Raji (cell line): Measurements from ENCODE around the gene NPS.

ENCODE experiments used
- POLR2A ChIP-seq: IDR thresholded peaks from 2 replicates; pipeline ENCODE4 v1.6.1; 2011; ENCODE audit warnings: low read depth, low read length, control low read depth; ENCODE audit not compliant: insufficient read depth

The NPS gene

GRCh38 chr10:127536972-127537760 lies 11.9 kb upstream of the NPS start:
- no peak for TF ChIP-seq POLR2A

GRCh38 chr10:127537924-127538323 lies 11.2 kb upstream of the NPS start:
- no peak for TF ChIP-seq POLR2A

- no peak for TF ChIP-seq POLR2A
Measured at GRCh38 chr10:127548022-127548421, 1.1 kb upstream of the NPS start.

DNA sequence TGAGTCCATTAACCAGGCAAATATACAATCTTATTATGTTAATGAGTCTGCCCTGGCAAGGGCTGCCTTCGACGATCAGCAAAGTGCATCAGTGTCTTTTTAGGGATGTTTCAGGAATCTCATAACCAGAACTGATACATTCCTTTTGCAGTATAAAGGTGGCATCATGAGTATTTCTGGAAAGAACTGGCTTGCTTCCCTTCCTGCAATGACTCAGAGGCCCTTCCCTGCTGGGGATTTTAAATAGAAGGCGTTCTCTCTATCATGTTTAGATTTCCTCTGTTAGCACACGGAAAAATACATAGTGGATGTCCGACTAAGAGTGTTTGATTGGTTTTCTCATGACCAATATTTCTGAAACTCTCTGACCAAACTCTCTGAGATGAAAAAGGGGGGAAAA lies 1.8 kb downstream of the NPS start:
- no peak for TF ChIP-seq POLR2A

GRCh38 chr10:127552446-127552845 lies 3.3 kb downstream of the NPS start:
- TF ChIP-seq POLR2A: no peak

DNA sequence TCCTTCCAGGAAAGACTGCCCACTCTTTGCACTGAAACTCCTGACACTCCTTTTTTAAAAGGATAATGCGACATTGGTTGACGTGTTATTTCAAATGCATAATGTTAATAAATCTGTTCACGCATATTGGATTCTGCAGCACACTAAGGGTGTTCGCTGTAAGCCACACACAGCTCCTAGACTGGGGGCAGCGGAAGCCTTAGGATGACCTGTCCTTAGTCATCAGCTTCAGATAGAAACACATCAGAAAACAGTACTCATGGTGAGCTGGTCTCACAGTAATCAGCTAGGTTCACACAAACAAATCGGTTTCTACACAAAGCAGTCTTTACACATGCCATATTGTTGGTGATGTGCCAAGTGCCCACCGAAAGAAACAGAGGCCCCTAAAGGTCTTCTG lies 4.3 kb downstream of the NPS start:
- no peak for TF ChIP-seq POLR2A

DNA sequence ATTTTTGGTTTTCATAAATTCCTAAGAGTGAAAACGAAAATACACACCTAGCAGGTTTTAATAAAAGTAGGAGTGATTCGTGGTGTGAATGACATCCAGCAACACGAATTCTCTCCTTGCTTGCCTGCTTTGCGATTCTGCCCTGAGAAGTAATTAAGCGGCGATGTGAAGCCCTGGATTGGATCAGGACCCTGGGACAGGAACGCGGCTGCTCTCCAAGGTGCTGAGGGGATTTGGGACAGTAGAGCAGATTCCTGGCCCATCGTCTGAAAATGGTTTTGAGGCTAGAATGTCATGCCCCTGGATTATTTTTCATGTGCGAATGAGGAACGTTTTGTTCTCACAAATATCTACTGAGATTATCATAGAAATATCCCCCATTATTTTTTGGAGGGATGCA lies 7.8 kb downstream of the NPS start:
- no peak for TF ChIP-seq POLR2A

- TF ChIP-seq POLR2A: no peak
Measured at GRCh38 chr10:127561647-127562046, 12.5 kb downstream of the NPS start.

DNA sequence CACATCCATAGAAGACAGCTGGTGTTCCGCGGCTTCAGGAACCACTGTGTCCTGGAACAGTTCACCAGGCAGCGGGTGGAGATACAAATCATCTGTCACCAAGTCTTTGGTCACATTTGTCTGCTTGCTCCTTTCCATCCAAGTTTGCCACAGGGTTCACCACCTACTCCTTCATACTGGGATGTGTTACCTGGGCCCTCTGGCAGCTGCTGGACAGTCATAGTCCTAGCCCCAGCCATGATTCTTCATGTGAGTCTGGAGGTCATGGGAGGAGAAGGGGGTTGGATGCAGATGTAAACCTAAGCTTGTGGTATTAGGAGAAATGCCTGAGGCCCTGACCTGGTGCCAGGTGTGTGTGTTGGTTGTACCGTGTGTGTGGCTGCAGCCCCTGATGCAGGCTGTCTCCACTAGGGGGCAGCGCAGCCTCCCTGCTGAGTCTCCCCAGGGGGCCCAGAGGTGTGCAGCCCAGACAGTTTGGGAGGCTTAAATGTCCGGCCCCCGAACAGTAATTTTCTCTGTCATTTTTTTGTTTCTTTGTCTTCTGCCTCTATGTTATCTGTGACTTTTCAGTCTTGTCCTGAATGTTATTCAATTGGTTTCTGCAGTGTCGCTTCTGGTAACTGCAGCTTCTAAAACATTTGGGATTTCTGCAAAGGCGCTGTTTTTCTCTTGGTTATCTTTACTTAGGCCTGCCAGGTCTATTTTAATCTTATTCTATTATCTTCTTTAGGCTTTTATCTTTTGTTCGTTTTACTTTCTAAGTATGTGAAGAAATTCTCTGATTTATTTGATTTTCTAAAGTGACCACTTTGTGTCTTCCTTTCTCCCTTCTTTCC lies 14.8 kb downstream of the NPS start:
- no peak for TF ChIP-seq POLR2A

DNA sequence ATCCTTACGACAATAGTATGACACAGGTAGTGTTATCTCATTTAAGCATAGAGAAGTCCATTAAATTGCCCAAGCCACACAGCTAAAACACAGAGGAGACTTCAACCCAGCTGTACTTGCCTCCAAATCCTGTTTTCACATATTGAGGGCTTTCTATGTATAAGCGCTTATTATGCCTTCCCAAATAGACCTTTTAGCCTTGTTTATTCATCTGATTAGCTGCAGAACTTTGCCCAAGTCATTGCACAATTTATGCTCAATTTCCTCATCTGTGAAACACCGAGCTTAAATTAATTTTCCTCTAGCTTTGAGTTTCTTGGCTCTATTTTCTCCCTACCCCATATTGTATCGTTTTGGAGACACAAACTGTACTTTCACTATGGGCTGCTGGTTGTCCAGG lies 15.5 kb downstream of the NPS start:
- TF ChIP-seq POLR2A: no peak

DNA sequence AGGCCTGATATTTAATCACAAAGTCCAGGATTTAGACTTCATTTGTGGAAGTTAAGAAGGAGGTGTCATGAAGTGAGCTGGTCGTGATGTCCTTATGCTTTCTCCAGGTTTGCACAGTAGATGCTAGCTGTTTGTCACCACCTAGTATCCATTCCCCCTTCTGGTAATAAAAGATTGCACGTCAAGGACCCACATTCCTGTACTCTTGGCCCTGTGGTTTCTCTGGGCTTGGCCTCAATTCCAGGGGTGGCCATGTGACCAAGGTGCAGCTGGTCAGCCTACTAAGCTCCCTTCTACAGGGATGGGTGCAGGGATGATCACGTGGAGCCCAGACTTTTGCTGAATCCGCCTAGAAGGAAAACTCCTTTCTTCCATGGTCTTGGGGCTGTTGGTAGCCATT lies 16.5 kb downstream of the NPS start:
- TF ChIP-seq POLR2A: no peak

DNA sequence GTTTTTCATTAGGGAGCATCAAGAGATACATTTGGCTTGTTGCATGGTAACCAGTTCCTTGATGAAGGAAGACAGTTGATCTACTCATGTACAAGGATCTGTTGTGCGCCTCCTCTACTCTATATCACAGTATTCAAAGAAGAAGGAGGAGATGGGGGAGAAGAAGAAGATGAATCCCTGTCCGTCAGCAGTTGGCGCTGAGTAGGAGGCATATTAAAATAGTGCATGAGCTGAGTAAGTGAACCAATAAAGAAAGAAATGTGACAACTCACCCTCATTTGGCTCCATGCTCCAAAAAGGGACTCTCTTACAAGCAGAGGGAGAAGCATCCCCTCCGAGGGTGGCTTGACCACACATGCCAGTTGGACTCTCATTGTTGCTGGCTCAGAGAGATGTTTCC lies 20.1 kb downstream of the NPS start:
- no peak for TF ChIP-seq POLR2A

GRCh38 chr10:127570036-127570435 lies 20.9 kb downstream of the NPS start:
- TF ChIP-seq POLR2A: no peak

DNA sequence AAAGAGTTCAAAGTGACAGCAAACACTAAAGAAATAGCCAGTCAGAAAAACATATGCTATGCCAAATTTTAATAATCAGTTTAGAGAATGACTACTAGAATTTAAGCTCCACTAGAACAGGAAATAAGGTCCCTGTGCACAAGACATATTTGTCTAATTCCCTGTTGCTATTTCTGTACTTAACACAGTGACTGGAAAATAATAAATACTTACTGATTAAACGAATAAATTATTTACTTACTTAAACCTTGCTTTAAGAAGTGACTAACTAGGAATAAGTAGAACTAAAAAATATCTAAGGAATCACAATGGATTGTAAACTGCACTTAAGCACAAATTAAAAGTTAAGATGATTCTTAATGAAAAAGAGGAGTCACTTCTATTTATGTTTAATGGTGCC lies 22.3 kb downstream of the NPS start:
- no peak for TF ChIP-seq POLR2A

DNA sequence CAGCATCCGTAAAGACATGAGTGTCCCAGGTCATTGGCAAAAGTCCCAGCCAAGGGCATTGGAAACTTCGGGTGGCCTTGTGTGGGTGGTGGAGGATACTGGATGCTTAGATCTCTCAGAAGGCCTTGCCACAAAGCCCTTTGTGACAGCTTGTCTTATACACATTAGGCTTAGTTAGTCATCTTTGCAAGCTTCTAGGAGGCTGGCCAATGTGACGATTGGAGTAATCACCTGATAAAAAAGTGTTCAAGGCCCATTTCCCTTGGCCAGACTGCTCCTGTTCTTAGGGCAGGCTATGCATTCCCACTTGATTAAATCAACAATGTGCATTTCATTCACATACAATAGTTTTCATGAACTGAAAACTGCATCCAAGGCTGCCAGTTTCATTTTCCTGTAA lies 26.9 kb downstream of the NPS start:
- no peak for TF ChIP-seq POLR2A

DNA sequence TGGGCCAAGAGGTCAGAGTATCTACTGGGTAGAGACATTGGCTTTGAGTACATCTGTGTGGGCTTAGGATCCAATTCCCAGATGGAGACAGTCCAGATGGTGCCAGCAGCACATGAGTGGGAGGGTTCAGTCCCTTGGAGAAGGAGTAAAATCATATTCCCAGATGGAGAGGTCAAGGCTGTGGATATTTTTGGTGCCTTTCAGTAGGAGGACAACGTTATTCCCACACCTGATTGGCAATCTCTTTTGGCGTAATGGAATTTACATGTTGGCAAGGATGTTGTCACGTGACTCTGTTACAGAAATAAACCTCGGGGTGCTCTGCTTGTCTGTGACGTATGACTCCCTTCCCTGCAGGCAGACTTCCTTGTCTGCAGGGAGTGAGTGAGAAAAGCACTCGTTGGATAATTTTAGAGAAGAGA lies 27.6 kb downstream of the NPS start:
- TF ChIP-seq POLR2A: no peak

GRCh38 chr10:127577376-127578258 lies 28.5 kb downstream of the NPS start:
- no peak for TF ChIP-seq POLR2A
